Measurements from ENCODE around the gene ADISSP.

ADISSP gene

GRCh38 chr20:3735768-3736167 lies 31.8 kb downstream of the ADISSP start:
- no peak for DNase-seq

GRCh38 chr20:3734111-3734843 lies 33.3 kb downstream of the ADISSP start:
- DNase-seq = no peak

- DNase-seq = no peak
These were observed 34.2 kb downstream of the ADISSP start for GRCh38 chr20:3733119-3733995.

- DNase-seq = no peak
These were observed 35.0 kb downstream of the ADISSP start, which contains the start of gene HSPA12B for GRCh38 chr20:3732327-3733118. Gene HSPA12B (plus strand): TSS chr20:3732685. CDS start chr20:3738675, 5,990 bp downstream.

- DNase-seq = no peak
These were observed 35.6 kb downstream of the ADISSP start for GRCh38 chr20:3731944-3732326.

- DNase-seq = no peak
These were observed 36.5 kb downstream of the ADISSP start for GRCh38 chr20:3730803-3731672.

GRCh38 chr20:3729811-3730540 lies 37.6 kb downstream of the ADISSP start:
- no peak for DNase-seq

- DNase-seq = no peak
These were observed 38.2 kb downstream of the ADISSP start for GRCh38 chr20:3729378-3729777.

- no peak for DNase-seq
These were observed 38.7 kb downstream of the ADISSP start for GRCh38 chr20:3728876-3729275.

- DNase-seq = no peak
These were observed 39.2 kb downstream of the ADISSP start for GRCh38 chr20:3728354-3728753.

GRCh38 chr20:3727401-3728021 lies 40.0 kb downstream of the ADISSP start:
- DNase-seq = no peak

- no peak for DNase-seq
These were observed 43.2 kb downstream of the ADISSP start for GRCh38 chr20:3724356-3724755.

GRCh38 chr20:3723284-3723683 lies 44.3 kb downstream of the ADISSP start:
- DNase-seq = no peak

GRCh38 chr20:3721912-3722311 lies 45.6 kb downstream of the ADISSP start:
- no peak for DNase-seq

GRCh38 chr20:3720626-3721025 lies 46.9 kb downstream of the ADISSP start:
- no peak for DNase-seq

GRCh38 chr20:3720068-3720467 lies 47.5 kb downstream of the ADISSP start:
- DNase-seq = no peak

- DNase-seq = no peak
These were observed 48.5 kb downstream of the ADISSP start for GRCh38 chr20:3719046-3719445.

- peak; percentile 71 for DNase-seq
These were observed 51.2 kb downstream of the ADISSP start for GRCh38 chr20:3716195-3716834.

GRCh38 chr20:3714092-3714491 lies 53.5 kb downstream of the ADISSP start:
- DNase-seq = no peak

GRCh38 chr20:3712279-3712873 lies 55.2 kb downstream of the ADISSP start, which contains the start of gene SIGLEC1:
Gene SIGLEC1 (minus strand): TSS chr20:3712600. CDS start chr20:3707128, 5,472 bp downstream.
- DNase-seq = no peak

Measured in NCI-H748 treated with DMSO at 0.1 percent for 48 hours (cell line).